Skin epidermis (tissue), 12 donors: ENCODE data around the gene CHAF1A.

Source experiments
- H3K27ac ChIP-seq, 21 experiments: fragments of 200-600 bp; sonication (generic) in 11 of 21; one replicate each; pipeline ENCODE4 v1.5.0; 2020; ENCODE audit warnings: mild to moderate bottlenecking in 3 of 21, inconsistent platforms in 2 of 21, moderate library complexity in 2 of 21
- H3K4me3 ChIP-seq, 7 experiments: fragments of 200-600 bp; sonication (generic) in 2 of 7; one replicate each; pipeline ENCODE4 v1.5.0; 2020; ENCODE audit warnings: inconsistent platforms in 2 of 7, mild to moderate bottlenecking in 2 of 7, moderate library complexity in 1 of 7

The CHAF1A gene

DNA sequence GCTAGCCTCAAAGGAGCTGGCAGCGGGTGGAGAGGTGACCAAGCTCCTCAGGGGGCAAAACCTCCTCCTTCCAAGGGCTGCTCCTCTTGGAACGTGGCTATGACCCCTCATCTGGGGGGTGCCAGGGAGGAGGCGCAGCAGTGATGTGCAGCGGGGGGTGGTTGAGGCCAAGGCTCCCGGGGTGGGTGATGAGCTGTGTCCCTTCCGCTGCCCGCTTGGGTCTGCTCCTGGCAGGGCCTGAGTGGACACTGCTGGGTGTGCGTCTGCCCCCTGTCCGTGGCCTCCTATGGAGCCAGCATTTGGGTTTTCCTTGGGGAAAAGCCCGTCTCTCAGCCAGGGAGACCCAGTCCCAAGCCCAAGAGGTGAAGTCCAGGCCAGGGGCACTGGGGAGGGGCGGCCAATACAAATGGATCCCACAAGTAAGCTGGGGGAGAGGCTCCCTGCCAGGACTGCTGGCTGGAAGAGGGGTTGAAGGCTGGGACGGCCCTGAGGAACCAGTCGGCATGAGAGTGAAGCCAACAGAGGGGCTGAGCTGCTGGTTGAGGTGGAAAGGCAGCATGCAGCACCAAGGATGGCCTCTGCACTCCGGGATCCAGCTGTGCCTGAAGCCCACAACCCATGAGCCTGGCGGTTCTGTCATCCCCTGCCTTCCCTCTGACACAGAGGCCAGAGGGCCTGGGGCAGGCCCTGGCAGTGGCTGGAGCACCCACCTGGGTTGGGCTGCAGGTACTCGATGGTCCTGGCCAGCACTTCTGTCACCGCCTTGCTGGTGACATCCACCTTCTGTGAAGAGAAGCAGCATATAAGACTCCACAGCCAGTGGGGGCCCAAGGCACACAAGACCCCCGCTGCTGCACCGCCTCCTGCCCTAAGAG lies 36.4 kb upstream of the CHAF1A start:
- Histone ChIP-seq H3K27ac (peak overlapping the region in 2 of 21 experiments; percentile 30 to 31), H3K4me3 (no peak overlapping the region)

GRCh38 chr19:4366666-4367335 lies 35.6 kb upstream of the CHAF1A start:
- Histone ChIP-seq H3K4me3 (no peak overlapping the region), H3K27ac (peak overlapping the region in 8 of 21 experiments; percentile 31 to 95 (median 86))

GRCh38 chr19:4367336-4367723 lies 35.1 kb upstream of the CHAF1A start:
- H3K4me3 ChIP-seq: no peak overlapping the region
- peak overlapping the region in 12 of 21 experiments; percentile 79 to 95 (median 87) for H3K27ac ChIP-seq

GRCh38 chr19:4367781-4368127 lies 34.7 kb upstream of the CHAF1A start:
- Histone ChIP-seq H3K27ac (peak overlapping the region in 17 of 21 experiments; percentile 74 to 95 (median 87)), H3K4me3 (no peak overlapping the region)

GRCh38 chr19:4368128-4368820 lies 34.2 kb upstream of the CHAF1A start:
- H3K4me3 ChIP-seq: peak overlapping the region in 1 of 7 experiments; percentile 30
- H3K27ac ChIP-seq: peak overlapping the region in 19 of 21 experiments; percentile 74 to 95 (median 87)

GRCh38 chr19:4369109-4369887 lies 33.1 kb upstream of the CHAF1A start:
- Histone ChIP-seq H3K4me3 (peak overlapping the region; percentile 2 to 30 (median 25)), H3K27ac (peak overlapping the region in 20 of 21 experiments; percentile 74 to 95 (median 87))

GRCh38 chr19:4369888-4370260 lies 32.6 kb upstream of the CHAF1A start:
- Histone ChIP-seq H3K27ac (peak overlapping the region in 20 of 21 experiments; percentile 74 to 95 (median 87)), H3K4me3 (peak overlapping the region; percentile 2 to 30 (median 25))

GRCh38 chr19:4370418-4371041 lies 31.9 kb upstream of the CHAF1A start:
- peak overlapping the region in 4 of 7 experiments; percentile 2 to 30 (median 26) for H3K4me3 ChIP-seq
- H3K27ac ChIP-seq: peak overlapping the region in 20 of 21 experiments; percentile 74 to 95 (median 87)

DNA sequence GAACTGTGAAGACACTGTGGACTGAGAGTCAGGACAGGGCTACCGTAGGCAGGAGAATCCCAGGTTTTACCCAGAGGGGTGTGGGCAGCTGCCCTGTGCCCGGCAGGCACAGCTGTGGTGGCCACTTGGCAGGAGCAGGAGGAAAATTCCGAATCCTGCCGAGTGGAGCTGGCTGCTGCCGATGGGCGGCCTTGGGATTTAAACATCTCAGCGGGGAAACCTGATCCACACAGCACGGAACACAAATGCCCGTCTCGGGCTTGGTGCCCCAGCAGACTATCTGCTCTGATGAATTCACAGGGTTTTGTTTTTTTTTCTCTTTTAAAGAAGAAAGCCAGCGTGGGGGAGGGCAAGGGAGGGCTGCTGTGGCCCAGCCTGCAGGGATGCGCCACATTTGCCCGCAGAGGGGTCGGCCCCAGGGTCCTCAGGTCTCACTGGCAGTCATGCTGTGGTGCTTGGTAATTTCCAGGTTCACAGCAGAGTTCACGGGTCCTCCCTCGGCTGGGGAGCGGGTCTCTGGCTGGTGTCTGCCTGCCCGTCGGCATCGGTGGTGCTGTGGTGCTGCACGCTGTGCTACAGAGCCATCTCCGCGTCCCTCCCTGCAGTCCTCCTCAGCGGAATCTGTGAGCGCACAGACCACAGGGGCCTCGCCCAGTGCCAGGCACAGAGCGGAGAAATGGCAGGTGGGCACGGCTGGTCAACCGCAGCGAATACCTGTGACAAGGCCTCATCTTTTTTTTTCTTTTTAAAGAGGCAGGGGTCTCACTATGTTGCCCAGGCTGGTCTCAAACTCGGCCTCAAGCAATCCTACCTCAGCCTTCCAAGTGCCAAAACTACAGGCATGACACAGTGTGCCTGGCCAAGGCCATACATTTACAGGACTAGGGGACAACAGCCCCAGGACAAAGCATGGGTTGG lies 30.9 kb upstream of the CHAF1A start:
- H3K27ac ChIP-seq: peak overlapping the region in 15 of 21 experiments; percentile 76 to 95 (median 89)
- no peak overlapping the region for H3K4me3 ChIP-seq

DNA sequence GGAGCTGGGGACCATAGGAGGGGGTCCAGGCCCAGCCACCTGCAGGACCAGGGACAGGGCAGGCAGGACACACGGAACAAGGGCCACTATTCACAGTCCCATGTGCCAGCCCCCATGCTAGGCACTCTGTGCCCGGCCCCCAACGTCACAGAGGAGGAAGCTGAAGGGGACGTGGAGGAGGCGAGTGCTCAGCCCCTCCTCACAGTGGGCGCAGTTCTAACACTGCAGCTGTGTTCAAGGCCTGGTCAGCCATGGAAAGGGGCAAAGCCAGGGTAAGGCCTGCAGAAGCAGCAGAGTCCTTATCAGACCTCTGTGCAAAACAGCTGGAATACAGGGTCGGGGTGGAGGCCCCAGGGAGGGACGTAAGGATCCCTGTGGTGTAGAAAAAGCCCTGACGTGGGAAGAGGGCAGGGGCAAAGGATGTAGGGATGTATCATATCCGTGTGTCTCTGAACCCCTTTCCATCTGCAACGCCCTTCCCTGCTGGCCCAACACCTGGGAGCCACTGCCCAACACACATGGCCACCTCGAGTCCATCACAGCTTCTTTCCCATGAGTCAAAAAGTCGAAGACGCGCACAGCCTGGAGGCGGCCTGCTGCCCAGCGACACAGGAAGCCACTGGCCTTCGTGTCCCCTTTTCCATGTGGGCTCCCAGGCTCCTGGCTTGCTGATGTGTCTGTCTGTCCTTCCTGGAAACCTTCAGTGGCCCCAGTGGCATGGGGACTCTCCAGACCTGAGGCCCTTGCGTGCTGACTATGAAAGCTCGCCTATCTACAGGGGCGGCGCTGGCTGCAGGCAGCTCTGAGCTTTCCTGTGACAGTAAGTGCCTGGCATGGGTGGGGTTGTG lies 30.1 kb upstream of the CHAF1A start:
- Histone ChIP-seq H3K27ac (peak overlapping the region in 17 of 21 experiments; percentile 8 to 95 (median 87)), H3K4me3 (no peak overlapping the region)

DNA sequence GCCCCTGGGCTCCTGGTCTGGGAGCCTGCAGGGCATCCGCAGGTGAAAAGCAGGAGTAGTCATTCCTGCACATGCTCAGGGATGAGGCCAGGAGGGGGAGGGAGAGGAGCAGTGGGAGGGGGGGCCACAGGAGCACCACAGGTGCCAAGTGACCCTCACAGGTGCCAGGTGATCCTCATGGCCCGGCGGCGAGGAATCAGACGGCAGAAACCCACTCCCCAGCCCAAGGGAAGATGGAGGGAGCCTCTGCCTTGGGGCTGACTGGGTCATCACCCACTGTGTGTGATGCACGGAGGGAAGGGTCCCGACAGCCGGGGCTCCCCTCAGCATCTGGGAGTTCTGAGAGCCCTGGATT lies 29.4 kb upstream of the CHAF1A start:
- peak overlapping the region in 18 of 21 experiments; percentile 74 to 95 (median 86) for H3K27ac ChIP-seq
- no peak overlapping the region for H3K4me3 ChIP-seq

GRCh38 chr19:4373601-4374497 lies 28.6 kb upstream of the CHAF1A start:
- no peak overlapping the region for H3K4me3 ChIP-seq
- H3K27ac ChIP-seq: peak overlapping the region; percentile 8 to 95 (median 86)

DNA sequence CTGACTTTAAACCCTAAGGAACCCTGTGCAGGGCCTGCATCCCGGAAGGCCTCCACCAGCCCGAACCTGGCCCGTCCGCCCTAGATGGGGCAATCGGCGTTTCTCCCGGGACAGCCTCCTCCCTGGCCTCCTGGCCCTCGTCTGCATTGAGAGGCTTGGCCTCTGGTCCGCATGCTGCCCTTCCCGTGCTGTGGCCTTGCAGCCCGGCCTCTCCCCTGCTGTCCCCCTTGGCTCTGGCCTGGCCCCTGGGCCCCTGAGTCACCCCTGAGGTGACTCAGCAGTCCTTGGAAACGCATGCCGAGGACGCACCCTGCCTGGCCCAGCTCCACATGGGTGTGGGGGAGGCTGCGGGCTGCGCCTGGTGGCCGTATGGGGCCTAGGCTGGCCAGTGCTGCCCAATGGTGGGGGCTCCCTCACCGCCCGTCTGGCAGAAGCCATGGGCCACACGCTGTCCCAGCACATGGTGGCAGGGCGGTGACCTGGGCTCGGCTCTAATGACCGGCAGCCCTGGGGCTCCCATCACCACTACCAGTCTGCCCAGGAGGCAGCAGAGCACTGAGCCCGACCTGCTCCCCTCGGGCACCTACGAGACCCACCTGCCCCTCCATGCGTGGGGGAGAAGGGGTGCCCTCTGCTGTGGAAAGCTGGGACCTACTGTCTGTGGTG lies 27.8 kb upstream of the CHAF1A start:
- H3K27ac ChIP-seq: peak overlapping the region; percentile 8 to 95 (median 86)
- no peak overlapping the region for H3K4me3 ChIP-seq

DNA sequence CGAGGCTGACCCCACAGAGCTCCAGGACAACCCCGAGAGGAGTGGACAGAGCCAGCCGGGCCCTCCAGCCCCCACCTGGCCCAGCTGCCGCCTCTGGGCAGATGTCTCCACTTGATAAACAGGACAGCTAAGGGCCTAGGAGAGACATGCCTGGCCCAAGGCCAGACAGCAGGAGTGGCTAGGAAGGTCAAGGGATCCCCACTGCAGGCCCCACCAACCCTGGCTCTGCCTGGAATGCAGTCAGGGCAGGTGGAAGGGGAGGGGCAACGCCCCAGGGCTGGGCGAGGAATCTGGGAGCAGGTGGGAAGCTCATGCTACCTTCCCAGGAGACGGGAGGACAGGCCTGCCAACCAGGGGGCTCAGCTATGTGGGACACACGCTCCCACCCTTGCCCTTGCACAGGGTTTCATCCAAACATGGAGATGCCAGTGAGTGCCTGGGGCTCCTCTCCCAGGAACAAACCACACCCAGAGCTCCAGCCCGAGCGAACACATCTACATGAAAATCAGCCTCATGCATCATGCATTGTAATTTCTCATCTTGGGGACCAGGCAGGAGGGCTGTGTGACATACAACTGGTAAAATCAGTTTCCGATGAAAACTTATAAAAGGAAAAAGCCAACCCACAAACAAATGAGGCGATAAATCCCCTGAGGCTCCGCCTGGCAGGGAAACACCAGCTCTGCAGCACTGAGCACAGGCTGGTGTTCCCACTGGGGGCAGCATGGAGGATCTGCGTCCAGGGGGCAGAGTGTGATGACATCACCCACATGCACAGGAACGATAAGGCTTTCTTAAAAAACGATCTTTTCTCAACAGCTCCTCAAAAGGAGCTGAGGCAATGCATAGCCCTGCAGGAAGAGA lies 27.0 kb upstream of the CHAF1A start:
- no peak overlapping the region for H3K4me3 ChIP-seq
- H3K27ac ChIP-seq: peak overlapping the region in 20 of 21 experiments; percentile 58 to 95 (median 86)
